ENCODE results near the gene GSK3B.

Gene GSK3B

DNA sequence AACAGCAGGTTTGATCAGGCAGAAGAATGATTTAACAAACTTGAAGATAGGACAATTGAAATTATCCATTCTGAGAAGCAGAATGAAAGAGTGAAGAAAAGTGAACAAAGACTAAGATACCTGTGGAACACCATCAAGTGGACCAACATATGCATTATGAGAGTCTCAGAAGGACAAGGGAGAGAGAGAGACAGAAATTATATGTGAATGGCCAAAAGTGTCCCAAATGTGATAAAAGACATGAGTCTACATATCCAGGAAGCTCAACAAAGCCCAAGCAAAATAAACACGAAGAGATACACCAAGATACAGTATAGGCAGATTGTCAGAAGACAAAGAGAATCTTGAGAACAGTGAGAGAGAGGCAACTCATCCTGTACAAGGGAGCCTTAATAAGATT lies 317.9 kb downstream of the GSK3B start:
- no peak for DNase-seq (ENCODE audit: low read depth, low spot score)
- TF ChIP-seq, protein P1, sequence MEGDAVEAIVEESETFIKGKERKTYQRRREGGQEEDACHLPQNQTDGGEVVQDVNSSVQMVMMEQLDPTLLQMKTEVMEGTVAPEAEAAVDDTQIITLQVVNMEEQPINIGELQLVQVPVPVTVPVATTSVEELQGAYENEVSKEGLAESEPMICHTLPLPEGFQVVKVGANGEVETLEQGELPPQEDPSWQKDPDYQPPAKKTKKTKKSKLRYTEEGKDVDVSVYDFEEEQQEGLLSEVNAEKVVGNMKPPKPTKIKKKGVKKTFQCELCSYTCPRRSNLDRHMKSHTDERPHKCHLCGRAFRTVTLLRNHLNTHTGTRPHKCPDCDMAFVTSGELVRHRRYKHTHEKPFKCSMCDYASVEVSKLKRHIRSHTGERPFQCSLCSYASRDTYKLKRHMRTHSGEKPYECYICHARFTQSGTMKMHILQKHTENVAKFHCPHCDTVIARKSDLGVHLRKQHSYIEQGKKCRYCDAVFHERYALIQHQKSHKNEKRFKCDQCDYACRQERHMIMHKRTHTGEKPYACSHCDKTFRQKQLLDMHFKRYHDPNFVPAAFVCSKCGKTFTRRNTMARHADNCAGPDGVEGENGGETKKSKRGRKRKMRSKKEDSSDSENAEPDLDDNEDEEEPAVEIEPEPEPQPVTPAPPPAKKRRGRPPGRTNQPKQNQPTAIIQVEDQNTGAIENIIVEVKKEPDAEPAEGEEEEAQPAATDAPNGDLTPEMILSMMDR (IDR thresholded peaks at IDR 0.05; ENCODE audit: low read depth, low read length): no peak
- H3K4me3 ChIP-seq (ENCODE audit: low read depth, low read length): no peak overlapping the region
- in situ Hi-C loops (cut with HindIII; ENCODE audit: low sequenced_read_pairs): no loop called here

DNA sequence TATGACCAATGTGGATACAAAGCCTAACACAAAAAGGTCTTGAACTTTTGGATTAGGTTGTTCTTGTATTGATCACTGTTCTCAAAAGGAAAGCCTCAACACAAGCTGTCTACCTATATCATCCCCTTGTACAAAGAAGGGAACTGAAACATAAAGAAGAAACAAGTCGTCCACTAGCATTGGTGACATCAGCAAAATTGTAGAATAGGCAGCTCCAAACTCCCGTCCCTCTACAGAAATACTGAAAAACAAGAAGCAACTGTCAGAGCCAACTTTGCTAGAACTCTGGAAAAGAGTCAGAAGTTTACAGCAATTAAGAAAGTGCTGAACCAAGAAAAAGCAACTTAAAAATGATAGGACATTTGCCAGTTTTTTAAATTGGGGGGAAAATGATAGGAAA lies 319.8 kb downstream of the GSK3B start:
- TF ChIP-seq, protein P1 (IDR thresholded peaks at IDR 0.05; ENCODE audit: low read depth, low read length): no peak
- no peak overlapping the region for H3K4me3 ChIP-seq (ENCODE audit: low read depth, low read length)
- in situ Hi-C loops (cut with HindIII; ENCODE audit: low sequenced_read_pairs): no loop called here
- no peak for DNase-seq (ENCODE audit: low read depth, low spot score)

Measured in astrocyte of the spinal cord (primary cell).